K562 (cell line): ENCODE measurements around the gene NEURL1B. TPM values are rescaled to one million over a fixed set of nuclear protein-coding genes. Genes with fewer than 3 reads are reported as not detected.

Experiments used
- ATAC-seq: fragments of 200-7000 bp; cut with Tn5 transposase; 3 replicates; pipeline ENCODE4 v1.9.1; 2020; ENCODE audit warnings: moderate library complexity
- BruUV-seq: library from RNA; stranded (reverse); fragments of 400-500 nt; replicated peaks from 2 replicates; lab custom pipeline; 2021; lab: Mats Ljungman, UMichigan
- CTCF ChIA-PET: fragments of 300-600 bp; formaldehyde crosslinking; extraction: SDS; loops from one replicate; lab custom pipeline; 2021; ENCODE audit warnings: low intra/inter-chr PET ratio; lab: Yijun Ruan, JAX
- POLR2A ChIA-PET: fragments of 300-600, 350-650 bp; sonication (Branson Sonifier 250); formaldehyde crosslinking; extraction: SDS; loops from one replicate; lab custom pipeline; 2021; ENCODE audit warnings: antibody characterized with exemption, inconsistent platforms; lab: Yijun Ruan, JAX
- DNase-seq, 4 experiments: peaks; one replicate each; pipeline versions ENCODE4 v3.0.0 to v3.0.0-alpha.2; 2011 to 2018; ENCODE audit warnings: low spot score in 3 of 4, mixed read lengths in 3 of 4; ENCODE audit errors: extremely low read depth in 1 of 4
- FAIRE-seq: peaks from 2 replicates; lab custom pipeline; 2011; peaks lifted over from hg19 to GRCh38; lab: Jason Lieb, UNC
- H2AFZ ChIP-seq: 2 replicates; pipeline ENCODE4 v1.6.0; 2011; ENCODE audit warnings: low read depth, low read length, control low read depth, inconsistent platforms
- H3K27ac ChIP-seq: fragments of 200-600 bp; 3 replicates; pipeline ENCODE4 v1.8.0; 2011; ENCODE audit warnings: low read depth, mild to moderate bottlenecking, control low read depth, inconsistent platforms, low read length, moderate library complexity, mixed read lengths; ENCODE audit errors: extremely low read depth
- H3K27me3 ChIP-seq, 2 experiments: fragments of 300-600 bp in 1 of 2; 2 replicates in 1 of 2; 3 replicates in 1 of 2; pipeline versions ENCODE4 v1.6.0 to v1.8.0; 2011; ENCODE audit warnings: inconsistent platforms in 2 of 2, low read length in 2 of 2, mild to moderate bottlenecking in 1 of 2, mixed read lengths in 1 of 2, moderate library complexity in 1 of 2; ENCODE audit not compliant: control insufficient read depth in 2 of 2, insufficient read depth in 2 of 2
- H3K36me3 ChIP-seq: fragments of 300-600 bp; 3 replicates; pipeline ENCODE4 v1.8.0; 2011; ENCODE audit warnings: mild to moderate bottlenecking, low read length, inconsistent platforms; ENCODE audit not compliant: control insufficient read depth, insufficient read depth
- H3K4me1 ChIP-seq, 2 experiments: fragments of 200-600 bp in 1 of 2; replicated peaks in 1 of 2; 2 replicates in 1 of 2; 3 replicates in 1 of 2; pipeline versions ENCODE4 v1.5.1 to v1.8.0; 2011; ENCODE audit warnings: inconsistent platforms in 2 of 2, low read length in 2 of 2, mild to moderate bottlenecking in 1 of 2, mixed read lengths in 1 of 2, moderate library complexity in 1 of 2; ENCODE audit not compliant: control insufficient read depth in 2 of 2, insufficient read depth in 2 of 2
- H3K4me2 ChIP-seq: 2 replicates; pipeline ENCODE4 v1.6.1; 2011; ENCODE audit warnings: low read length, control low read depth, inconsistent platforms, mixed read lengths; ENCODE audit not compliant: insufficient read depth
- H3K4me3 ChIP-seq: fragments of 200-600 bp; sonication (generic), shearing (Covaris generic); 2 replicates; pipeline ENCODE4 v1.5.1; 2016; ENCODE audit warnings: control low read depth, inconsistent platforms
- H3K79me2 ChIP-seq: fragments of 200-600 bp; 3 replicates; pipeline ENCODE4 v1.8.0; 2011; ENCODE audit warnings: low read length, inconsistent platforms; ENCODE audit not compliant: control insufficient read depth, insufficient read depth
- H3K9ac ChIP-seq, 2 experiments: 2 replicates each; pipeline versions ENCODE4 v1.6.0 to v1.6.1; 2011; ENCODE audit warnings: low read depth in 2 of 2, low read length in 2 of 2, control low read depth in 1 of 2, inconsistent platforms in 1 of 2, mild to moderate bottlenecking in 1 of 2, mixed read lengths in 1 of 2; ENCODE audit not compliant: insufficient read depth in 1 of 2
- H3K9me1 ChIP-seq: one replicate; pipeline ENCODE4 v1.6.0; 2011; ENCODE audit warnings: inconsistent platforms, mild to moderate bottlenecking, low read length, moderate library complexity; ENCODE audit not compliant: control insufficient read depth, insufficient read depth
- H3K9me3 ChIP-seq: replicated peaks from 2 replicates; pipeline ENCODE4 v1.5.1; 2011; ENCODE audit warnings: low read depth, low read length, inconsistent platforms; ENCODE audit not compliant: control insufficient read depth, insufficient read depth
- H4K20me1 ChIP-seq: replicated peaks from 2 replicates; pipeline ENCODE4 v1.6.1; 2011; ENCODE audit warnings: low read length, inconsistent platforms, mixed read lengths; ENCODE audit not compliant: control insufficient read depth, insufficient read depth
- ARNT ChIP-seq, 2 experiments: fragments of 450-650 bp; IDR thresholded peaks; 2 replicates each; pipeline ENCODE4 v1.6.1; 2016; ENCODE audit warnings: mild to moderate bottlenecking in 1 of 2
- FOXP1 ChIP-seq: sonication (generic); formaldehyde crosslinking; IDR thresholded peaks from 2 replicates; pipeline ENCODE4 v1.8.0; 2022; ENCODE audit warnings: mild to moderate bottlenecking, missing genetic modification reagents
- in situ Hi-C: fragments of 300-500 bp; cut with MboI; formaldehyde crosslinking; loops from 4 replicates; pipeline ENCODE4 v1.15.0; 2018; ENCODE audit warnings: inconsistent platforms, mixed read lengths
- intact Hi-C: fragments of 100-400 bp; cut with micrococcal nuclease; formaldehyde crosslinking; loops from 2 replicates; pipeline ENCODE4 v1.14.2; 2022
- polyA plus RNA-seq, 8 experiments: library from polyadenylated mRNA; depleted of rRNA in 4 of 8; stranded (reverse) in 5 of 8; unstranded in 3 of 8; fragments of >200 nt; fragmentation: Nextera tagmentation in 2 of 8; fragmentation: Illumina TruSeq in 1 of 8; extraction: Ambion mirVana in 2 of 8; extraction: Trizol in 1 of 8; gene quantifications; 2 replicates each; pipeline versions ENCODE4 v1.2.1 to v1.2.3, GENCODE V29; 2011 to 2014; ENCODE audit warnings: inconsistent platforms in 1 of 8, missing spikeins in 1 of 8
- total RNA-seq, 7 experiments: library from RNA; depleted of rRNA in 6 of 7; stranded (reverse); fragments of >200 nt in 6 of 7; fragmentation: Illumina TruSeq in 2 of 7; extraction: Trizol in 2 of 7; gene quantifications; 2 replicates each; pipeline versions ENCODE4 v1.2.1 to v1.2.3, GENCODE V29; 2011 to 2021; ENCODE audit warnings: low replicate concordance in 1 of 7
- TF ChIP-seq, protein P1 (sequence below): fragments of 250-450 bp; sonication (Bioruptor Pico); IDR thresholded peaks from 2 replicates; pipeline ENCODE4 v1.5.0; 2021; ENCODE audit warnings: mild to moderate bottlenecking, moderate library complexity

NEURL1B gene
- total and polyA plus RNA-seq, 9 of the 15 experiments (the other 6 are each of a cell fraction or from before 2014, with no cell fraction given): 0.04 TPM; not detected in 8

DNA sequence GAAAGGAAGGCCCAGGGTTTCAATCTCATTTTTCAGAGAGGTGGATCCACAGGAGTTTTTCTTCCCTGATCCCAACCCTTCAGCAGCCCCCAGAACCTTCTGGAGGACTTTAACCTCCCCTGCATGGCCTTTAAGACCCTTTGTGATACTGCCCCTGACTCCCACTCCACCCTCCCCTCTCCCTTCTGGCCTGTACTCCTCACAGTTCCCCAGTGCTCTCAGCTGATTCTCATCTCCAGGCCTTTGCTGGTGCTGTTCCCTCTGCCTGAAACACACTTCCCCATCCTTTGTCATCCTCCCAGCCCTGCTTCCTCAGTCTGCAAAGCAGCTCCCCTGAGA lies 18.5 kb downstream of the NEURL1B start:
- Histone ChIP-seq H3K4me2 (no peak overlapping the region), H4K20me1 (no peaks in the 10 kb centered on the region; the same call in none of the 2 replicates), H3K27me3 (peaks cover 41 to 59% of the 10 kb centered on the region in 2 experiments), H3K27ac (no peak overlapping the region), H3K9me1 (no peaks in the 10 kb centered on the region), H3K9ac (no peak overlapping the region), H3K9me3 (no peaks in the 10 kb centered on the region), H3K36me3 (no peaks in the 10 kb centered on the region), H3K79me2 (no peaks in the 10 kb centered on the region), H3K4me1 (no peaks in the 10 kb centered on the region), H2AFZ (no peak overlapping the region), H3K4me3 (no peak overlapping the region)
- ATAC-seq (peak; percentile 29; the same call in 2 of the 3 replicates), DNase-seq (no peak), FAIRE-seq (no peak)
- CTCF ChIA-PET: no interaction called here
- TF ChIP-seq ARNT (IDR thresholded peaks at IDR 0.05) (no peak), FOXP1 (CRISPR knock-in tag) (no peak)
- TF ChIP-seq, protein P1, sequence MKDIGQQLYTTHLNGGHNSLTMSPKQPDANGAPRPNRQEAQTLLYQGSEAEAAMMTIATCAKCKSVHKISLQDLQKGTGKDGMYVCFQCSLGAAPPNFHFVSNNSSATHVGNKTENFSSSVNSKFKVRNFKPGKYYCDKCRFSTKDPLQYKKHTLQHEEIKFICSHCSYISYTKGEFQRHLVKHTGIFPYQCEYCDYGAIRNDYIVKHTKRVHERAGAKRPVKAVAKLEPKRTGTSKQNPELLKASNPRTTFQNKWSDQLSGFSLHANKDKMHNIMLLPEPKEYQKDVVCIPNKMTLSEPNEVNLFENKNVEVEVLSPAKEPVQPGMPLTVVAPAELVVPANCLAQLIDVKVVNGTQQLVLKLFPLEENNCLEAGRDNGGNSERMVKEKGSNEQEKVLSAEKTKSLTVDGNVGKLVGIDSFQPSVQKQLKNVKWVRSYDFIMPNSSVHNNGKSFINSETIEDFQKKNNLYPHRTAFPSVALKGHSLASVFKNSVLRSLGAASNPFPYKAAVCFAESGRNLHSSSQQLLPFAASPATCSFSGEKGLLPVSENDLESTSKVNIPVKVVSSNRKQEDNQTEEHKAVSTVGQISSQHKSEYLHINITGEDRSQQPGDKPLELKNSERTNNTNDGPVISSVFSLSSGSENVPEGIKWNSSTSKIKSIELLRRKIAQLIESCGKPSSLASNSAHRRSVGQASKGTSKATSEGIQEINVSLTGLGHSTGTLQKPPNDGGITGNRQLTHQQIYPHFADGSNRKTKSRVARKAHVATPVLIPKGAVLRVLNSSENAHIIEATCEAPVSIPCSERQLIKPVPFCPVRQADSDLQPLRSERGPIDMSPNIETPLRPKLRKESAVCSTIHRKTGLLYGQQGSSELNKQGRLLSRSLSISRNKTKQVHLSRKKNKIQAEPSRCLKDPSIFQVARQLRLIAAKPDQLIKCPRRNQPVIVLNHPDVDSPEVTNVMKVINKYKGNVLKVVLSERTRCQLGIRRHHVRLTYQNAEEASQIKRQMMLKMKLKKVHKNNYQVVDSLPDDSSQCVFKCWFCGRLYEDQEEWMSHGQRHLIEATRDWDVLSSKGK (CRISPR knock-in tag): no peak
- in situ Hi-C loops (no loop called here), intact Hi-C loops (no loop called here)
- no TSS peak for BruUV-seq
- POLR2A ChIA-PET: interaction anchor here (0.6 to 0.7 kb wide), 2 partner anchors 186 to 309 kb away, joined by 3 read pairs; no protein-coding TSS in a partner anchor
